HepG2 (cell line): ENCODE data around the gene SLC25A19. TPM values are rescaled to one million over a fixed set of nuclear protein-coding genes. Genes with fewer than 3 reads are reported as not detected.

Source experiments
- AKAP8 ChIP-seq: sonication (generic); formaldehyde crosslinking; IDR thresholded peaks from 2 replicates; pipeline ENCODE4 v1.5.1; 2020; ENCODE audit warnings: mild to moderate bottlenecking, missing genetic modification reagents
- ARNTL ChIP-seq: sonication (generic); formaldehyde crosslinking; IDR thresholded peaks from 2 replicates; pipeline ENCODE4 v1.4.0; 2020; ENCODE audit warnings: mild to moderate bottlenecking, missing genetic modification reagents
- BCL6 ChIP-seq: IDR thresholded peaks from 2 replicates; pipeline ENCODE4 v1.6.1; 2016; ENCODE audit warnings: missing genetic modification reagents, missing compliant biosample characterization
- BRD4 ChIP-seq: sonication (generic); formaldehyde crosslinking; IDR thresholded peaks from 2 replicates; pipeline ENCODE4 v1.4.0; 2020; ENCODE audit warnings: missing genetic modification reagents
- CREB1 ChIP-seq, 2 experiments: fragments of 450-650 bp in 1 of 2; IDR thresholded peaks; 2 replicates each; pipeline ENCODE4 v1.6.1; 2016 to 2017; ENCODE audit warnings: control low read depth in 1 of 2, mild to moderate bottlenecking in 1 of 2, missing compliant biosample characterization in 1 of 2, missing genetic modification characterization in 1 of 2
- GABPB1 ChIP-seq: IDR thresholded peaks from 2 replicates; pipeline ENCODE4 v1.6.1; 2016; ENCODE audit warnings: mild to moderate bottlenecking, missing genetic modification reagents, moderate library complexity, missing compliant biosample characterization
- MIER2 ChIP-seq: IDR thresholded peaks from 2 replicates; pipeline ENCODE4 v1.6.1; 2016; ENCODE audit warnings: missing biosample characterization, missing genetic modification reagents
- MXD4 ChIP-seq: IDR thresholded peaks from 2 replicates; pipeline ENCODE4 v1.6.1; 2016; ENCODE audit warnings: mild to moderate bottlenecking, missing biosample characterization, missing genetic modification reagents
- NONO ChIP-seq, 2 experiments: fragments of 450-650 bp in 1 of 2; sonication (generic) in 1 of 2; formaldehyde crosslinking in 1 of 2; IDR thresholded peaks in 1 of 2; conservative IDR thresholded peaks in 1 of 2; 2 replicates each; pipeline versions ENCODE4 v1.6.1 to v1.8.0; 2017 to 2022; ENCODE audit warnings: mild to moderate bottlenecking in 1 of 2, missing genetic modification reagents in 1 of 2, moderate library complexity in 1 of 2
- NR3C1 ChIP-seq: sonication (generic); formaldehyde crosslinking; IDR thresholded peaks from 2 replicates; pipeline ENCODE4 v1.4.0; 2020; ENCODE audit warnings: missing genetic modification reagents
- RARA ChIP-seq: IDR thresholded peaks from 2 replicates; pipeline ENCODE4 v1.6.1; 2016; ENCODE audit warnings: missing genetic modification reagents, missing compliant biosample characterization
- ZBTB42 ChIP-seq: sonication (generic); formaldehyde crosslinking; IDR thresholded peaks from 2 replicates; pipeline ENCODE4 v1.5.0; 2020; ENCODE audit warnings: mild to moderate bottlenecking, missing genetic modification reagents
- ZNF3 ChIP-seq: IDR thresholded peaks from 2 replicates; pipeline ENCODE4 v1.7.0; 2017; ENCODE audit warnings: inconsistent platforms
- ZNF546 ChIP-seq: sonication (generic); formaldehyde crosslinking; conservative IDR thresholded peaks from 2 replicates; pipeline ENCODE4 v1.8.1; 2023; ENCODE audit warnings: mild to moderate bottlenecking, missing genetic modification reagents
- ZNF619 ChIP-seq: sonication (generic); formaldehyde crosslinking; IDR thresholded peaks from 2 replicates; pipeline ENCODE4 v1.4.0; 2020; ENCODE audit warnings: mild to moderate bottlenecking, missing genetic modification reagents
- ZNF761 ChIP-seq: sonication (generic); formaldehyde crosslinking; conservative IDR thresholded peaks from 2 replicates; pipeline ENCODE4 v1.4.0; 2020; ENCODE audit warnings: mild to moderate bottlenecking, missing genetic modification reagents
- ZNF792 ChIP-seq: IDR thresholded peaks from 2 replicates; pipeline ENCODE4 v1.6.1; 2016
- ZSCAN20 ChIP-seq: sonication (generic); formaldehyde crosslinking; IDR thresholded peaks from 2 replicates; pipeline ENCODE4 v1.4.0; 2020; ENCODE audit warnings: missing genetic modification reagents, mild to moderate bottlenecking, borderline replicate concordance
- polyA plus RNA-seq, 8 experiments: library from polyadenylated mRNA; depleted of rRNA in 3 of 8; stranded (reverse) in 7 of 8; unstranded in 1 of 8; fragments of >200 nt; fragmentation: Illumina TruSeq in 4 of 8; extraction: Trizol in 4 of 8; gene quantifications; 2 replicates each; pipeline versions ENCODE4 v1.2.1 to v1.2.3, GENCODE V29; 2011 to 2016; ENCODE audit warnings: low read depth in 4 of 8, missing spikeins in 1 of 8, mixed read lengths in 1 of 8; ENCODE audit not compliant: insufficient read depth in 1 of 8
- total RNA-seq, 5 experiments: library from RNA; depleted of rRNA; stranded (reverse); fragments of >200 nt; fragmentation: Illumina TruSeq; extraction: Trizol; gene quantifications; 2 replicates each; pipeline ENCODE4 v1.2.3, GENCODE V29; 2016; ENCODE audit warnings: low read depth in 1 of 5
- TF ChIP-seq, protein P1 (sequence below): sonication (generic); formaldehyde crosslinking; IDR thresholded peaks from 2 replicates; pipeline ENCODE4 v1.4.0; 2020; ENCODE audit warnings: missing genetic modification reagents, borderline replicate concordance
- TF ChIP-seq, protein P2 (sequence below): sonication (generic); formaldehyde crosslinking; IDR thresholded peaks from 2 replicates; pipeline ENCODE4 v1.4.0; 2020; ENCODE audit warnings: mild to moderate bottlenecking, missing genetic modification reagents
- TF ChIP-seq, protein P3 (sequence below): IDR thresholded peaks from 2 replicates; pipeline ENCODE4 v1.6.1; 2016; ENCODE audit warnings: low read depth

The SLC25A19 gene
- total and polyA plus RNA-seq, 2 of the 13 experiments (the other 11 are each of a cell fraction or from before 2014, with no cell fraction given) = 24.4 to 41.4 TPM

DNA sequence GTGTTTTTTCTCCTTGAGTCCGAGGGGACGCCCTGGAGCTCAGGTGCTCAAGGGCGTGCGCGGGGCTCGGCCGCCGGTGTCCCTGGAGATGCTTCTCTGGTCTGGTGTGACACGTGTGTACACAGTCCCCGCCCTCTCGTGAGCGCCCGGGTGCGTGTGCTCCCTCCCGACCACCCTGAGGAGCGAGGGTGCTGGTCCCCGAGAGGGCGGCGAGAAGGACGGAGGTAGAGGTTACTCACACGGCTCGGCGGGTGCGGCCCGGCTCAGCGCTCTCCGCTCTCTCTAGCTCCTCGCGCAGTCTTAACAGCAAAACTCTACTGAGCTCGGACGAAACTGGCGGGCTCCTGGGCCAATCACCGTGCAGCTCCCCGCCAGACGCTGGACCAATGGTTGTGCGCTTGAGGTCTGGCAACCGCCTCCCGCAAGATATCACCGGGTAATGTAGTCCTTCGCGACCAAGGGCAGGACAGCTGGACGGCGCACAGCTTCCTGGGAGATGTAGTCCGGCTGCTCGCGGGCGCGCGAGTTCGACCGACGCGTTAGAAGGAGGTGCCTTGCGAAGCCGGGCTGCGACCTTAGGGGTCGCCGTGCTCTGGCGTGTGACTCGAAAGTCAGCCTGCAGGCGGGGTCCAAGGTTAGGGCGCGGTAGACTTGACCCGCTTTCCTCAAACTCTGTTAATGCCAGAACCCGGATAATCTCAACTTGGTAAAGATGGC, at the start of gene SLC25A19 (continued):
- TF ChIP-seq, protein P1, sequence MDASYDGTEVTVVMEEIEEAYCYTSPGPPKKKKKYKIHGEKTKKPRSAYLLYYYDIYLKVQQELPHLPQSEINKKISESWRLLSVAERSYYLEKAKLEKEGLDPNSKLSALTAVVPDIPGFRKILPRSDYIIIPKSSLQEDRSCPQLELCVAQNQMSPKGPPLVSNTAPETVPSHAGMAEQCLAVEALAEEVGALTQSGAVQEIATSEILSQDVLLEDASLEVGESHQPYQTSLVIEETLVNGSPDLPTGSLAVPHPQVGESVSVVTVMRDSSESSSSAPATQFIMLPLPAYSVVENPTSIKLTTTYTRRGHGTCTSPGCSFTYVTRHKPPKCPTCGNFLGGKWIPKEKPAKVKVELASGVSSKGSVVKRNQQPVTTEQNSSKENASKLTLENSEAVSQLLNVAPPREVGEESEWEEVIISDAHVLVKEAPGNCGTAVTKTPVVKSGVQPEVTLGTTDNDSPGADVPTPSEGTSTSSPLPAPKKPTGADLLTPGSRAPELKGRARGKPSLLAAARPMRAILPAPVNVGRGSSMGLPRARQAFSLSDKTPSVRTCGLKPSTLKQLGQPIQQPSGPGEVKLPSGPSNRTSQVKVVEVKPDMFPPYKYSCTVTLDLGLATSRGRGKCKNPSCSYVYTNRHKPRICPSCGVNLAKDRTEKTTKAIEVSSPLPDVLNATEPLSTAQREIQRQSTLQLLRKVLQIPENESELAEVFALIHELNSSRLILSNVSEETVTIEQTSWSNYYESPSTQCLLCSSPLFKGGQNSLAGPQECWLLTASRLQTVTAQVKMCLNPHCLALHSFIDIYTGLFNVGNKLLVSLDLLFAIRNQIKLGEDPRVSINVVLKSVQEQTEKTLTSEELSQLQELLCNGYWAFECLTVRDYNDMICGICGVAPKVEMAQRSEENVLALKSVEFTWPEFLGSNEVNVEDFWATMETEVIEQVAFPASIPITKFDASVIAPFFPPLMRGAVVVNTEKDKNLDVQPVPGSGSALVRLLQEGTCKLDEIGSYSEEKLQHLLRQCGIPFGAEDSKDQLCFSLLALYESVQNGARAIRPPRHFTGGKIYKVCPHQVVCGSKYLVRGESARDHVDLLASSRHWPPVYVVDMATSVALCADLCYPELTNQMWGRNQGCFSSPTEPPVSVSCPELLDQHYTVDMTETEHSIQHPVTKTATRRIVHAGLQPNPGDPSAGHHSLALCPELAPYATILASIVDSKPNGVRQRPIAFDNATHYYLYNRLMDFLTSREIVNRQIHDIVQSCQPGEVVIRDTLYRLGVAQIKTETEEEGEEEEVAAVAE = peak; percentile 71; the same call in 1 of the 2 replicates
- TF ChIP-seq, protein P2, sequence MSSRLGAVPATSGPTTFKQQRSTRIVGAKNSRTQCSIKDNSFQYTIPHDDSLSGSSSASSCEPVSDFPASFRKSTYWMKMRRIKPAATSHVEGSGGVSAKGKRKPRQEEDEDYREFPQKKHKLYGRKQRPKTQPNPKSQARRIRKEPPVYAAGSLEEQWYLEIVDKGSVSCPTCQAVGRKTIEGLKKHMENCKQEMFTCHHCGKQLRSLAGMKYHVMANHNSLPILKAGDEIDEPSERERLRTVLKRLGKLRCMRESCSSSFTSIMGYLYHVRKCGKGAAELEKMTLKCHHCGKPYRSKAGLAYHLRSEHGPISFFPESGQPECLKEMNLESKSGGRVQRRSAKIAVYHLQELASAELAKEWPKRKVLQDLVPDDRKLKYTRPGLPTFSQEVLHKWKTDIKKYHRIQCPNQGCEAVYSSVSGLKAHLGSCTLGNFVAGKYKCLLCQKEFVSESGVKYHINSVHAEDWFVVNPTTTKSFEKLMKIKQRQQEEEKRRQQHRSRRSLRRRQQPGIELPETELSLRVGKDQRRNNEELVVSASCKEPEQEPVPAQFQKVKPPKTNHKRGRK (CRISPR knock-in tag) = no peak
- no peak; the same call in 1 of the 2 replicates for TF ChIP-seq ZNF546
- TF ChIP-seq NR3C1 (CRISPR knock-in tag) = no peak
- peak; percentile 52; the same call in 1 of the 2 replicates for TF ChIP-seq AKAP8 (CRISPR knock-in tag)
- peak; percentile 67 for TF ChIP-seq MIER2 (CRISPR knock-in tag)
- TF ChIP-seq ZNF792 (CRISPR knock-in tag) = peak; percentile 81; the same call in 1 of the 2 replicates
- TF ChIP-seq ARNTL (CRISPR knock-in tag) = peak; percentile 67; the same call in 1 of the 2 replicates
- peak; percentile 87 for TF ChIP-seq BCL6 (CRISPR knock-in tag)
- no peak for TF ChIP-seq ZSCAN20
- TF ChIP-seq ZNF619 (CRISPR knock-in tag) = peak; percentile 99
- TF ChIP-seq, protein P3, sequence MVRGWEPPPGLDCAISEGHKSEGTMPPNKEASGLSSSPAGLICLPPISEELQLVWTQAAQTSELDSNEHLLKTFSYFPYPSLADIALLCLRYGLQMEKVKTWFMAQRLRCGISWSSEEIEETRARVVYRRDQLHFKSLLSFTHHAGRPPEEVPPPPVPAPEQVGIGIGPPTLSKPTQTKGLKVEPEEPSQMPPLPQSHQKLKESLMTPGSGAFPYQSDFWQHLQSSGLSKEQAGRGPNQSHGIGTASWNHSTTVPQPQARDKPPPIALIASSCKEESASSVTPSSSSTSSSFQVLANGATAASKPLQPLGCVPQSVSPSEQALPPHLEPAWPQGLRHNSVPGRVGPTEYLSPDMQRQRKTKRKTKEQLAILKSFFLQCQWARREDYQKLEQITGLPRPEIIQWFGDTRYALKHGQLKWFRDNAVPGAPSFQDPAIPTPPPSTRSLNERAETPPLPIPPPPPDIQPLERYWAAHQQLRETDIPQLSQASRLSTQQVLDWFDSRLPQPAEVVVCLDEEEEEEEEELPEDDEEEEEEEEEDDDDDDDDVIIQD (CRISPR knock-in tag) = no peak; the same call in 1 of the 2 replicates
- TF ChIP-seq RARA (CRISPR knock-in tag) = peak; percentile 91
- TF ChIP-seq ZBTB42 = no peak
- peak; percentile 97 for TF ChIP-seq MXD4 (CRISPR knock-in tag)
- peak; percentile 86 for TF ChIP-seq CREB1 (IDR thresholded peaks at IDR 0.05)
- peak; percentile 93 for TF ChIP-seq CREB1 (CRISPR knock-in tag; IDR thresholded peaks at IDR 0.05)
- TF ChIP-seq ZNF761 (CRISPR knock-in tag) = peak; percentile 87
- no peak for TF ChIP-seq ZNF3 (CRISPR knock-in tag)
- peak; percentile 95 for TF ChIP-seq GABPB1 (CRISPR knock-in tag)
- no peak for TF ChIP-seq NONO (IDR thresholded peaks at IDR 0.05)
- peak; percentile 91; the same call in 1 of the 2 replicates for TF ChIP-seq NONO (CRISPR knock-in tag; conservative IDR thresholded peaks at IDR 0.05)
- TF ChIP-seq BRD4 (CRISPR knock-in tag) = 0 out of 2 replicates have a peak, but pooled peaks have one; percentile 38
